ENCODE data around the gene CDR2L. TPM values are rescaled to one million over a fixed set of nuclear protein-coding genes. Genes with fewer than 3 reads are reported as not detected.
A peak's percentile ranks its signal among the peaks of the same experiment; 100 is the strongest.

The CDR2L gene
- polyA plus RNA-seq, 3 donors: 0.05 TPM; not detected in 2

GRCh38 chr17:74977802-74978201 is 9.6 kb upstream of the CDR2L start:
- H3K9me3 Mint-ChIP-seq: peaks cover 0 to 21% (median 4%) of the 10 kb centered on the region in 7 donors
- WGBS (ENCODE audit: insufficient coverage): no CpG with 5 or more reads among the region's 3 CpGs
- Histone ChIP-seq H2AFZ (ENCODE audit: insufficient read depth, low read depth, low read length, poor library complexity, severe bottlenecking) (no peak overlapping the region), H3K79me2 (ENCODE audit: insufficient read depth, low read length) (no peaks in the 10 kb centered on the region), H3K4me1 (ENCODE audit: control insufficient read depth in 1 of 2, insufficient read depth in 2 of 2, low read length in 2 of 2) (peaks cover 16 to 19% of the 10 kb centered on the region in 2 donors), H3K27me3 (ENCODE audit: control insufficient read depth in 2 of 2, insufficient read depth in 2 of 2, low read length in 2 of 2) (peaks cover 24 to 51% of the 10 kb centered on the region in 2 donors), H3K4me2 (replicated peaks; ENCODE audit: extremely low read depth, low read length, poor library complexity, severe bottlenecking) (no peak overlapping the region), H3K36me3 (replicated peaks in 1 of 2; ENCODE audit: control insufficient read depth in 1 of 2, insufficient read depth in 2 of 2, low read length in 2 of 2) (no peaks in the 10 kb centered on the region), H3K9ac (ENCODE audit: insufficient read depth, low read length, poor library complexity, severe bottlenecking) (no peak overlapping the region), H3K4me3 (replicated peaks in 1 of 3; ENCODE audit: low read depth in 2 of 3, low read length in 3 of 3) (no peak overlapping the region), H3K9me3 (replicated peaks in 1 of 2; ENCODE audit: control insufficient read depth in 1 of 2, insufficient read depth in 1 of 2, low read length in 2 of 2) (no peaks in the 10 kb centered on the region), H3K27ac (ENCODE audit: low read depth in 1 of 2, low read length in 2 of 2) (no peak overlapping the region), H4K20me1 (ENCODE audit: insufficient read depth, low read length) (no peaks in the 10 kb centered on the region)
- H3K27me3 Mint-ChIP-seq (ENCODE audit: low read depth in 3 of 3): peaks cover 61 to 83% (median 75%) of the 10 kb centered on the region in 3 donors
- no peak for TF ChIP-seq CTCF (IDR thresholded peaks at IDR 0.05)
- intact Hi-C loops (cut with micrococcal nuclease): no loop called here
- no peak overlapping the region for H3K4me3 Mint-ChIP-seq
- no peak for DNase-seq
- H3K36me3 Mint-ChIP-seq: peaks cover 0 to 7% of the 10 kb centered on the region in 2 donors
- H3K27ac Mint-ChIP-seq: peak overlapping the region in 1 of 7 donors; percentile 45
- H3K4me1 Mint-ChIP-seq: peaks cover 20% of the 10 kb centered on the region

GRCh38 chr17:74978240-74978639 is 9.2 kb upstream of the CDR2L start:
- Histone ChIP-seq H3K9ac (ENCODE audit: insufficient read depth, low read length, poor library complexity, severe bottlenecking) (no peak overlapping the region), H3K4me3 (replicated peaks in 1 of 3; ENCODE audit: low read depth in 2 of 3, low read length in 3 of 3) (no peak overlapping the region), H3K36me3 (replicated peaks in 1 of 2; ENCODE audit: control insufficient read depth in 1 of 2, insufficient read depth in 2 of 2, low read length in 2 of 2) (no peaks in the 10 kb centered on the region), H3K9me3 (replicated peaks in 1 of 2; ENCODE audit: control insufficient read depth in 1 of 2, insufficient read depth in 1 of 2, low read length in 2 of 2) (no peaks in the 10 kb centered on the region), H2AFZ (ENCODE audit: insufficient read depth, low read depth, low read length, poor library complexity, severe bottlenecking) (no peak overlapping the region), H3K27me3 (ENCODE audit: control insufficient read depth in 2 of 2, insufficient read depth in 2 of 2, low read length in 2 of 2) (peaks cover 20 to 51% of the 10 kb centered on the region in 2 donors), H3K79me2 (ENCODE audit: insufficient read depth, low read length) (no peaks in the 10 kb centered on the region), H3K27ac (ENCODE audit: low read depth in 1 of 2, low read length in 2 of 2) (no peak overlapping the region), H3K4me2 (replicated peaks; ENCODE audit: extremely low read depth, low read length, poor library complexity, severe bottlenecking) (no peak overlapping the region), H3K4me1 (ENCODE audit: control insufficient read depth in 1 of 2, insufficient read depth in 2 of 2, low read length in 2 of 2) (peaks cover 13 to 17% of the 10 kb centered on the region in 2 donors), H4K20me1 (ENCODE audit: insufficient read depth, low read length) (no peaks in the 10 kb centered on the region)
- Mint-ChIP-seq H3K4me3 (peak overlapping the region in 1 of 2 donors; percentile 18), H3K27ac (no peak overlapping the region), H3K36me3 (peaks cover 0 to 3% of the 10 kb centered on the region in 2 donors), H3K4me1 (peaks cover 16% of the 10 kb centered on the region), H3K27me3 (ENCODE audit: low read depth in 3 of 3) (peaks cover 61 to 83% (median 75%) of the 10 kb centered on the region in 3 donors), H3K9me3 (peaks cover 0 to 17% (median 3%) of the 10 kb centered on the region in 7 donors)
- WGBS (ENCODE audit: insufficient coverage): no CpG with 5 or more reads among the region's 3 CpGs
- TF ChIP-seq CTCF (IDR thresholded peaks at IDR 0.05): no peak
- DNase-seq: no peak
- intact Hi-C loops (cut with micrococcal nuclease): no loop called here

Data from CD14-positive monocyte (primary cell).